COR-L47 (cell line): ENCODE data around the gene MR1.

Source experiments
- DNase-seq: peaks from one replicate; lab custom pipeline; 2025; lab: John Stamatoyannopoulos, UW

MR1 gene

DNA sequence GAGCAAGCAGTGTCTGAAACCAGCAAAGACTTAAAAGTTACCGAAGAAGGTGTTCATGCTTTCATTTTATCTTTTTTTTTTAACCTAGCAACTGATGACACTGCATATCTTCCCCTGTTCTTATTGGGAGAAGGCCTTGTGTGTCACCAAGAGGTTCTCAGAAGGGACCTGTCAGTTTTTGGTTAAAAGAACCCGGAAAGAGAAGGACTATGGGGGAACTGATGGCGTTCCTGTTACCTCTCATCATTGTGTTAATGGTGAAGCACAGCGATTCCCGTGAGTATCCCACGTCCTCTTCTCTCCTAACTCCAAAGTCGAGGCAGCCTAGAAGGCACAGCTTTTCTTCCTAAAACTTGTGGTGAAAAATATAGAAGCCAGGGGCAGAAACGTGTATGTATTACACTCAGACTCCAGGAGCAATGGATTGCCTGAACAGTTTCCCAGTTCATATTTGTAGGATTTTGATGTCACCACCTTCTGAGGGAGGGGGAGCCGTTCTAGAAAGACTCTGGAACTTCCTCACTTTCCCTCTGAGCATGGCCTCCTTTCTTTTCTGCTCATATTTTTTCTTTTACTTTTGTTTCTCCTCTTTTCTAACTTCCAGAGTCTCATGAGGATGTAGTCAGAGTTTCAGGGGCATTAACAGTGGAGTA is at the start of gene MR1:
Gene MR1 (plus strand): TSS at position 185 of the 653 bp plus-strand sequence. CDS start 25 bp downstream, at position 210.
- DNase-seq = no peak

DNA sequence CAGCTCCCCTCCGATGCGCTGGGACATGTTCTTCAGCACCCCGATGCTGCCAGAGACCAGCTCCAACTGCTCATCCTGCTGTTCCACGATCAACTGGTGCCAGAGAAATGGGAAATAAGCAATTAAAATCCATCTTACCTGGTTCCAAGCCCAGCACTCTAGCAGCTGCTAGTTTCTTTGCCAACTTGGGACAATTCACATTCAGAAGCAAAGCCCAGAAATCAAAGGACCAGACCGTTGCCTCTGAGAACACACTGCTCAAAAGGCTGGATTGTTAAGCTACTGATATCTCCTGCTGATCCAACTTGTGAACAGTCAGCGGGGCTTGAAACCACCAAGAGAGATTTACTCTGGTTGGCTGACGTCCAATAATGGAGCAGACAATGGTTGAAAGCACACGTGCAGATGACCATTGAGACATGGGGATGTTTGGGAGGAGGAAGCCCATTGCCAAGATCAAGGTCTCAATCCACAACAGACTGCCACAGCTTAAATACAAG is 45.5 kb upstream of the MR1 start:
- peak; percentile 90 for DNase-seq

DNA sequence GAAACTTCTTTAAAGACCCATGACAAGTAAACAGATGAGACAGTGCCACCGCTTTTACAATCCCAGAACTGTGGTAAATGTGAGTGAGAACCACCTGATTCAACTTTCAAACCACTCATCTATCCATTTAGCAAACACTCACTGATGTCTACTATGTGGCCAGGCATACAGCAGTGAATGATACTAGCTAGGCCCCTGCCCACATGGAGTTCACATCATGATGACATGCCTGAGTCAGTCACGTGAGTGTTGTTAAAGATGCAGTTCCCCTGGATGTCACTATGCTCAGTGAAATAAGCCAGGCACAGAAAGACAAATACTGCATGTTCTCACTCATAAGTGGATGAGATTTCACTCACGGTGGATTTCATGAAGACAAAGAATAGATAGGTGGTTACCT is 39.5 kb upstream of the MR1 start:
- no peak for DNase-seq

DNA sequence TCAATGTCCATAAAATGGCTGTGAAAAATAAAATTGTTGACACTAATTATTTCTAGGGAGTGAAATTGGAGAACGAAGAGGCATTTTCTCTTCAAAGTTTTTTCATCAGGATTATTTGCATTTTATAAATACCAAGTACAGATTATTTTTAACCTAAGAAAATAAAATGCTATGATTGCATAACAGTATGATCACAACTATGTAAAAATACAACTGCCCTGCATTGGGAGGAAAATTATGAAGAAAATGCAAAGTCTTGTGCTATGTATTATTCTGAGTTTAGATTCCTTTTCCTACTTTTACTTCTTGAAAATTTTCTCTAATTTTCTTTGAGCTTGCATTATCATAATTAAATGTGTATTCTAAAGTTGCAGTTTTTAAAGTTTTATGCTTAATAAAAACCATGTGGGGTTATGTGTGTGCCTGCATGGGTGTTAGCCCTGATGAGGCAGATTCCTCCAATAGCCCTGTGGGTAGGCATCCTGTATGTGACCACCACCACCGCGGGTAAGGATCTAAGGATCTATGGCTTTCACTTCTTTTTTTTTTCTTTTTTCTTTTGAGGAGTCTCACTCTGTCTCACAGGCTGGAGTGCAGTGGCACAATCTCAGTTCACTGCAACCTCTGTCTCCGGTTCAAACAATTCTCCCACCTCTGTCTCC is 35.8 kb upstream of the MR1 start:
- no peak for DNase-seq

DNA sequence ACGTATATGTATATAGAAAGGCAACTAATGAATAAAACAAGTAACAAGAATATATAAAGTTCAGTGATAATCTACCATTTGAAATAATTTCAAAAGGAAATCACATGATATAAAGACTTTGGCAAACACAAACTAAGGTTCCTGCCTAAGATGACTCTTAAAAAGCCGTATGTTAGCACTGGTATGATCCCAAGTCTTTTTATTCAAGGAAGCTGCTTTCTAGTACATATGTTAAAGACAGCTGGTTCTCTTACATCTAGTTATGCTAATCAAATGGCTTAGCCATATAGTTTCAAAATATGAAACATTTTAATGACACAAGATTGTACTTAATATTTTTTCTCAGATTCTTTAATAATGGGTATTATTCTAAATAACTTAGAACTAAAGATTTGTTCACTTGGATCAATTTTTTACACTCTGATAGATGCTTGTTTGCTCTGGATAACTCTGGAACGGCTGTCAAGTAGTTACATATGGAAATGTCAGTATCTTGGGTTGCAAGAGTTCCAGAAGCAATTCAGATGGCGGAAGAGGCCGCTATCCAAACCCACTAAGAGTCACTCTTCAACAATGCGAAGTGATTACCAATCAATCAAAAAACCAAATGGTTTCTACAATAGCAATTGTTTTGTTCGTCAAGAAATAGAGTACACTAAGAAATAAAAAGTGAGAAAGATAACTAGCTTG is 32.5 kb upstream of the MR1 start:
- no peak for DNase-seq

DNA sequence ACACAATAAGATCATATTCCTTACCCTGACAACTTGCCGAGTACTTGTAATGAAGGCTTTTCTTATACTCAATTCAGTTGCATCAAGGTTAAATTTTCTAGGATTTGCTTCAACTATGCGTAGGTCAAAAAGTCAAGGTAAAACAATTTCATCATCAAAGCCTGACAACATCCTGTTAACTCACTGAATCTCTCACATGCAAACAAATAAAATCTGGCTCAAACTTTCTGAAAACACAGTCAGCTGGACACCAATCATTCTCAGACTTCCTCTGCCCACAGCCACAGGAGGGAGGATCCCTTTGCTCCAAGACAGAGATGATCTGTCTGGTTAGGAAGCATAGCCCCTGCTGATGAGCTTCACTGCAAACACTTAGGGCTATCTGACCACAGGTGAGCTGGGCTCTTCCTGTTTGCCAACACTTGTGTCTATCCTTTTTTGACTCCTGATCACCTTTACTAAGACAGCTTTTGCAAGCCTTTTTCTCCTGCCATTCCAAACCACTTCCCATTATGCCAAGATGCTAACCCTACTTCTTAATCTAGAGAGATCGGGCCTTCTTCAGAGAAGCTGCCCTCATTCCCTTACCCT is 31.1 kb upstream of the MR1 start:
- DNase-seq = no peak

DNA sequence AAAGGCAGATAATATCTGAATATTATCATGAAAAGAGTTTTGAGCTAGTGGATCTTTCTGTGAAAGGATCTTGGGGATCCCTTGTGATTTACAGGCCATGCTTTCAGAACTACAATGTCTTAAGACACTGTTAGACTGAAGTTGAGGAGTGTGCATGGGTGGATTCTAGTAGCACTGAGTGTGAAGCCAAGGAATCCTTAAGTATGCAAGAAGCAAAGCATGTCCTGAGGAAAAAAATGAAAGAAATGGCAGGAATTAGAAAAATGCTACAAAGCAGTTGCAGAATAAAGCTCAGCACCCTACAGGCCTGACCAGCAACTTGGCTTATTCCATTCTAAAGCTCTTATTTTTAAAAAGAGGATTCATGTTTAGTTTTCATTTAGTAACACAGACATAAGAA is 23.0 kb upstream of the MR1 start:
- DNase-seq = no peak

DNA sequence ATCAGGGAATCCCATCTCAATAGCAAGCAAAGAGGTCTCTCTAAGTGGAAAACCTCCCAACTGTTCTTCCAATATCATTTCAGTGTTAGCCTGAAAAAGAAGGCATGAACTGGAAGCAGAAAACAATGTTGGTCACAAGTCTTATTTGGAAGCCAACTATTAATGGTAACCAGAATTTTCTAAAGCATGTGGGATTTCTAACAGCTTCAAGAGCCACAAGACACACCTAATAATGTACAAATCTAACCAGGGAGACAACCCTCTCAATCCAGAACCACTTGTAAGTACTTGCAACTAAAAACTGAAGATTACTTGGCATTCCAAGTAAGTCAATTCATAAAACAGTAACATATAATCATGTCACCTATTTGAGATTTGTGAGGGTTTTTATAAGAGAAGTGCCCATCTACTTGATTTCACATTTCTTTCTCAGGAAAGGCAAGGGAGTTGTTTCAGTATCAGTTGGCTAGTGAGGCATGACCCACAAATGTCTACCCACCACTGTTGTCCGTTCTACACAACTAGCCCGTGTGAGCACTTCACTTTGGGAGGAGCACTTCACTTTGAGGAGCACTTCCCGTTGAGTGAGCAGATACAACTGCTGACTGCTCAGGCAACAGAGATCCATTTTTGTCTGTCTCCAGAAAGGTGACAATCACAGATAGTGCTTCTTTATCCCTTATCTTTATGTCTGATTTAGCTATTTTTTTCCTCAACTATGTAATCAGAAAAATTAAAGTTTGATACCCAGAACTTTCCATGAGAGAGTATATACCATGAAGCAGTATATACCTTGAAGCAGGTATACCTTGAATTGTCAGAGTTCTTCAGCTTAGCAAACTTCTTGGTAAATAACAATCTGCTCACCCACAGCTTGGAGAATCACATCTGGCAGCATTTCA is 22.2 kb upstream of the MR1 start:
- no peak for DNase-seq

DNA sequence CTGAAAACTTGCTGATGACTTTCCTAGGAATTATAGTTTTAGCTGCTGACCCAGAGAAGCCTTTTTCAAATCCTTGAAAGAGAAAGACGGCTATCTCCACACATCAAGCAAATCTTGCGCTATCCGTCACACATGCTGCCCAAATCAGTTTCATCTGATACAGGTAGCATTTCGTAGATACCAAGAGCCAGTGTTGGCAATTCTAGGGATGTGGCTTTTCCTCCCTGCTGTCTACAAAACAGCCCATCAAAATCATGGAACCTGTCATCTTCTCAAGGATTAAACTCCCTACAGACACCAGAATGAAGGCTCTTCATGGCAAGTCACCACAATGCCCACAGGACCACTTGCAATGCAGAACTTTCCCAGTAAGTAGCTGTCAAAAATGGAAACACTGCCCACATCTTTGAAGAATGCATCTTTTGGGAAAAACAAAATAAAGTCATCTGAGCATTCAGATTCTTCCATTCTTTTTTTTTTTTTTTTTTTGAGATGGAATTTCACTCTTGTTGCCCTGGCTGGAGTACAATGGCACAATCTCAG is 21.5 kb upstream of the MR1 start:
- DNase-seq = no peak

DNA sequence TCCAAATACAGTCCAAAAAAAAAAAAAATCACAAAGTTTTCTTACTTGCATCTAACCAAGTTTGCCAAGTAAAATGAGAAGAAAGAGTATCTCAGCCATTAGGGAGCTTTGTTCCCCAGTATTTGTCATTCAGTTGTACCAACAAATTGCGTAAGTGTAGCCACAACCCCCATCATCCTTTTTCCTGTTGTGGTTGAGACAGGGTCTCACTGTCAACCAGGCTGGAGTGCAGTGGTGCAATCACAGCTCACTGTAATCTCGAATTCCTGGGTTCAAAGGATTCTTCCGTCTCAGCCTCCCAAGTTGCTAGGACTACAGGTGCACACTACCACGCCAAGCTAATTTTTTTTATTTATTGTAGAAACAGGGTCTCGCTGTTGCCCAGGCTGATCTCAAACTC is 20.6 kb upstream of the MR1 start:
- no peak for DNase-seq

DNA sequence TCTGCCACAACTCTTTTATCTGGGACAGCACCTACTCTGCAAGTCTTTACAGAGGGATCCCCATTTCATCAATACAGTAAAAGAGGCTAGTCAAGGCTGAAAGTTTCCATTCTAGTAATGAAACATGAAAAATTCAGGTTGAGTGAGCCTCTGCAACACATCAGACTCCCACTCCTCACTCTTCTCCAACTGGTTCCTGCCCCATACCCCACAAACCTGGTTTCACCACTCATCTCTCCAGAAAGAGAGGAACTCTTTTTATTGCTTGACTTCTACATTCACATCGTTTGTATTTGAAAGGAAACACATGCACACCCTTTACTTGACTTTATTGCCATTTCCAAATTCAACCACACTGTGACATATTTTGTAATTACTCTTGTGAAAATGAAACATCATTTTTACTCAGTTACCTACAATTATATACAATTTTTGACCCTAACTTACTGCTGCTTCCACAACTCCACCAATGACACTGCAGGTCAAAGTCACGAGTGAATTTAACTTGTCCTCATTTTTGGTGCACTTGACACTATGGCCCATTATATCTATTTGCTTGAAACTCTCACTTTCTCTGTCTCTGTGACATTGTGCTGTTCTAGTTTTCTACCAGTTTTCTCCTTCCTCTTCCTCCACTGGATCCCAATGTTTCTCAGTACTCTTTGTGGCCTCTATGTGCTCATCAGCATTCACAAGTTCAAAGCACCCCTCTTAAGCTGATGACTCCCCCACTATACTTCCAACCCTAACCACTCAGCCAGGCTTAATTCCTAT is 19.1 kb upstream of the MR1 start:
- no peak for DNase-seq

DNA sequence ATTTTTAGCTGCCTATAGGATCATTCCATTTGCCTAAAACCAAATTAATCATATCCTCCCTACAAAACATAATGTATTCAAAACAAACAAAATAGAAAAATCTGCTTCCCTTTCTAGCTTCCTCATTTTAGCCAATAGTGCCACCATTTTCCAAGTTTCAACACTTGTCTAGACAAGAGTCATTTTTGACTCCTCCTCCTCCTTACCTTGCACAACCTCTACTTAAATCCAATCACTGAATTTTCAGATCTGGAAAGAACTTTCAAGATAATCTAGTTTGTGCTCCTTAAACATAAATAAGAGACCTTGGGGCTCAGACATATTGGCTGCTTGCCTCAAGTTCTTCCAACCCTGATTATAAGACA is 18.6 kb upstream of the MR1 start:
- no peak for DNase-seq

DNA sequence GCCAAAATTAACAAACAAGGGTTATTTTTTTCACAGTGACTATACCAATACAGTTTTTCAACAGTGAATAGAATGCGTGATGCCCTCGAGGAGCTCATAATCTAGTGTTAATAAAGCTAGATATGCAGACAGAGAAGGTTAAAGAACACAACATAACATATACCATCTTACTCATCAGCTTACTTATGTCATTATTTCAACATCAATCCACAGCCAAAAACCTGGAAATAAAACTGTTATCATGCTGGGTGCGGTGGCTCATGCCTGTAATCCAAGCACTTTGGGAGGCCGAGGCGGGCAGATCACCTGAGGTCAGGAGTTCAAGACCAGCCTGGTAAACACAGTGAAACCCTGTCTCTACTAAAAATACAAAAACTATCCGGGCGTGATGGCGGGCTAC is 17.2 kb upstream of the MR1 start:
- DNase-seq = no peak

DNA sequence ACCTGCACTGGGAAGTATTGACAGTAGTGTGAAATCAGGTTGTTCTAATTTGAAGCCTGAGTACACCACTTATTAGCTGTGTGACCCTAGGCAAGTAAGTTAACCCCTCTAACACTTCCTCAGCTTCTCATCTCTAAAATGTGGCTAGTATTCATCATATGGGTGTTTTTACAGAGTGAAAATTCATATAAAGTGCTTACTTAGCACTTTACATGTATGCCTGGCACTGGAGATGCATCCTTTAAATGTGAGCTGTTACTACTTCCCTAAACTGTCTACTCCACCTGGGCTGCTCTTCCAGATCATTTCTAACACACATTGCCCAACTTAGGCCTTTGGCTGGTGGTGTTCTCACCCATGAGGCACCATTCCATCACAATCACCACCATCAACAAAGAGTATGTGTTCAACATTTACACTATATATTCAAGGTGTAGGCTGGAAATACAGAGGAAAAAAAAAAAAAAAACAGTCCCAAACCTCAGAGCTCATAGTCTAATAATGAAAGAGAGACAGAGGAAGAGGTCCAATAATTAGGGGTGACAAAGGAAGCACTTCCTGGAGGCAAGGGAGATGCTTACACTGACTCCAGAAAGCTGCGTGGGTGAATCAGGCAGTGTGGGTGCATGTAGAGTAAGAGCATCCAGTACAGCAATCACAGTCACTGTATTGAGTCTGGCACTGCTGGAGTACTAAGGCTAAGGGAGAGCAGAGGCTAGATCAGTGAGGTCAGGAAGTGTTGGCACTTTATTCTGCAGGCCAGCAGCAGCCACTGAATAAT is 14.7 kb upstream of the MR1 start:
- no peak for DNase-seq

DNA sequence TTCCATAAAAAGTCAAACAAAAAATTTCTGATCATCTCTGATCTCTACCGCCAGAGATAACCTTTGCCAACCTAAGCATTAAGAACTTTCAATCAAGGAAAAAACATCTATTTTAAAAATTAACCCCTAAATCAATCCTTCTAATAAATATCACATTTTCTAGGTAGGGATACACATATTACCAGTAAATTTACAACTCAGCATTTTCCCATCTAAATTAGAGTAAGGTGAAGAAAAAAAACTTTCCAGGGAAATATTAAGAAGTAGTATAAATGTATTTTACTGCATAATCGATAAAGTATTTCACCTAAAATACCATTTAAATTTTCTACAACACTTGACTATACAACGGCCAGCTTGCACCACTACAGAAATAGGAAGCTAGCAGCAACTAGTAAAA is 12.6 kb upstream of the MR1 start:
- DNase-seq = no peak

DNA sequence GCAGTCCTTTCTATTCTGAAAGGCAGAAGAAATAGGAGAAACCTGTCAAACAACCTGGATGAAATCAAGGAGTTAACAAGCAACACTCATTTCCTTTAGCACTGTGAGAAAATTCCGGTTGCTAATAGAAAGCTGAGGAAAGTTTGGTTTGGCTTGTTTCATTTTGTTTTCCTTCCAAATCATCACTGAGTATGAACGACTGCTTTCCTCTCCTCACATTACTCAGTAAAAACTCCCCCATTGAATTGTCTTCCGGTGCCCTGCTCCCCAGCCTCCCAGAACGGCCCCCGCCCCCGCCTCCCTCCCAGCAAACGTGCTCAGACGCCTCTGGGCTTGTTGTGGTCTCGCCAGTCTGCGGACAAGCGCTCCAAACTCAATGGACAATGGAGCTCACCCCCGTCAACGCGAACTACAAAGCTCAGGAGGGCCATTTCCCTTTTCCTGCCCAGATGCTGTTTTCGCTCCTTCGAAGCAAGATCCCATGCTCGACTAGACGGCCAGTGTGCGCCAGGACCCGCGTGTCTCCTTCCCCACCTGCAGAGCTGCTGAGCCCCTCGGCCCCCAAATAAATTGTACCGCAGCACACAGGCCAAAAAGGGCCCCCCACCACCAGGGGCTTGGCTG is 11.9 kb upstream of the MR1 start:
- DNase-seq = peak; percentile 62

DNA sequence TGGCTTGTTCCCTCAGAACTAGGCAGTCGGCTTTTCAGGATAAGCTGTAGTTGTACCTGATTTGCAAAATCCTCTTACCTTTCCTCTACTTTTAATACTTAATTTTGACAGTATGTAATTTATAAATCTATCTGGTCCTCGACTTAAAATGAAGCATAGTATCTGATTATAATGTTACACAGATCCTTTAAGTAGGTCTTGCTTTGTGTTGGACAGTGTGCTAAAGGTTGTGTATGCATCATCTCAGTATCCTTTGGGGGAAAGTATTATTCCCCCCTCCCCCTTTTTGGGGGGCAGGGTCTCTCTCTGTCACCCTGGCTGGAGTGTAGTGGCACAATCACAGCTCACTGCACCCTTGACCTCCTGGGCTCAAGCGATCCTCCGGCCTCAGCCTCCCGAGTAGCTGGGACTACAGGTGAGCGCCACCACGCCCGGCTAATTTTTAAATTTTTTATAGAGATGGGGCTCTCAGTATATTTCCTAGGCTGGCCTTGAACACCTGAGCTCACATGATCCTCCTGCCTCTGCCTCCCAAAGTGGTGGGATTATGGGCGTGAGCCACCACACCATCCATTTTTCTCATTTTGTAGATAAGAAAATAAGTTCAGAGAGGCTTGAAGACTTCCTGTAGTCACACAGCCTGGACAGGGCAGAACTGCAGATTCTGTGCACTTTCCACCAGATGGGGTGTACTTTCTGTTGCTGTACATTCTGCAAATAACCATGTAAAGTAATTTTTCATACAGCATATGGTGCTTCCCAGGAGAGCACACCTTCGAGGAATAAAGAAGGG is 10.3 kb upstream of the MR1 start:
- no peak for DNase-seq

DNA sequence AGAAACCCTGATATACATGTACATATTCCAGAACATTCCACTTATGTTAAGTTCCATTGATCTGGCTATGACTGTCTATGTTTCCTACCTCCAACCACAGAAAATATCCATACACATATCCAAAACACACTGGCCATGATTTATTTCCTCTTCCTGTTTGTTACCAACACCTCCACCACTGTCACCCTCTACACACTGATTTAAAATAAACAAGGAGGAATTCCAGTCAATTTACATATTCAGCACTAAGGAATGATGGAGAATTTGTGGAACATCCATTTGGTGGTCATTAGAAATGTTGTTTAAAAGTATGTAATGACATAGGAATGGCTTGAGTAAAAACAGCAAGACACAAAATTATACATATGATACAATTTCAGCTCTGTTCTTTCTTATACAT is 5.6 kb upstream of the MR1 start:
- no peak for DNase-seq

DNA sequence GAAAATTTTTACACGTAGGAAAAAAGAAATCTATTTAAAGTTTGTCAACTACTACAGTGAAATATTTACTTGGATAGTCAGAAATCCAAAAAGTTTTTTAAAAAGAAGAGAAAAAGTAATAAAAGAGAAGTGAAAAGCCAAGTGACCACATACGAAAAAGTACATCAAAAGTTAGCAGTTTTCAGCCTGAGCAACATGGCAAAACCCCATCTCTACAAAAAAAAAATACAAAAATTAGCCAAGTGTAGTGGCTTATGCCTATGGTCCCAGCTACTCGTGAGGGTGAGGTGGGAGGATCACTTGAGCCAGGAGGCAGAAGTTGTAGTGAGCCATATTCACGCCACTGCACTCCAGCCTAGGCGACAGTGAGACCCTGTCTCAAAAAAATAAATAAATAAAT is 5.2 kb upstream of the MR1 start:
- no peak for DNase-seq
